HG03066 (cell line): ENCODE data around the gene GSTA5.
"Not testable (repeated sequence)": the region's sequence is repeated elsewhere in the genome, so short reads cannot be mapped to it uniquely, and the experiment has no call there.

Experiments used
- ATAC-seq: cut with Tn5 transposase; IDR thresholded peaks from one replicate; pipeline ENCODE4 v1.9.1; 2021; ENCODE audit warnings: low read depth; ENCODE audit not compliant: unreplicated experiment

Gene GSTA5

DNA sequence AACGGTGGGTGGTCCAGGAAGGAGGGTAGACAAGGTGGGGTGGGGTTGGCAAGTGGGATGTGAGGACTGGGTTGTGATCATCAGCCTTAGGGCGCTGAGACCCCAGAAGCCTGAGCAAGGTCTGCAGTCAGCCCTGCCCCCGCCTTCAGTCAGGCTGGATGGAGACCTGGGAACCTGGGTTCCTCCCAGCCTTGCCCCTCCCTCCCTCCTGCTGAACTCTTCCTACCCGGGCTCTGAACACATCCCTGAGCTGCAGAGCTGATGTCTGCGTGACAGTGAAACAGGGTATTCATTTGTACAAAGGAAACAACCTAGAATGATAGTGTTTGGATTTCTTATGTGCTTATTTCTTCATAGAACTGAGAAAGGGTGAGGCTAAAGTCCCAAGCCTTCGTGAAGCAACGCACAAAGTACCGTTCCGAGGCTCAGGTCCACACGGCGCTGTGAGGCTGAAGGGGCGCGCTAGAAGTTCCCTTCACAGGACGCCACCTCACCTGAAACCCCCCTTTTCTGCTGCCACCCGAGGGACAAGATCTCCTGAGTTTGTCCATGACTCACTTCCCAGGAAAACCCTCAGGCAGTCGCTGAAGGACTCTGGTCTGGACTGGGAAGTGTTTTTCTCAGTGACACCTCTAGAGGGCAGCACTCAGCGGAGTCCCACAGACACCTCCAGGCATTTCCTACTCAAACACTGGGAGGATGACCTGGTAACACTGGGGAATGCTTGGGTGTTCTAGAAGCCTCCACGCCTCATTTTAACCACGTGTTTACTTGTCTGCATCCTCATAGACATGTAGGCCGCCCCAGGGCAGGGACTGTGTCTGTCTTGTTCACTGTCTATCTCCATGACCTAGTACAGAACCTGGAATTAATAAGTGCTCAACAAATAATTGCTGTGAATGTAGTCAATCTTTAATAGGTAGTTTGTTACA is 1.2 kb downstream of the GSTA5 start:
- peak; percentile 68 for ATAC-seq

DNA sequence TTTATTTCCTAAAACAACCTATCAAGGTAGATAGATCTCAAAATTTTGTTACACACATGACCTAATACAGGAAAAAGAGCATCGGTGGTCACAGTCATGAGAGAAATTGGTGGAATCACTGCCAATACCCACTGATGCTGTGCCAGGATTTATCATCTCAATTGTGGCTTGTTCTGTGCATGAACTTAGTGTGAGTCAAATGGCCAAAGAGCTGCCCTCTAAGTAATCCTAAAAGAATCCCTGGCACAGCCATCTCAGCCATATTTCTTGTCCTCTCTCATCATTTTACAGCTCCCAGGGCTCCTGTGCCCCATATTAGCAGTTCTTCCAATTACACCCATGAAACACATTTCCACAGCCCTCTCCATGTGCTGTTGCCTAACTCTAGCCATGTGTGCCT is 6.1 kb downstream of the GSTA5 start:
- ATAC-seq, result no peak

DNA sequence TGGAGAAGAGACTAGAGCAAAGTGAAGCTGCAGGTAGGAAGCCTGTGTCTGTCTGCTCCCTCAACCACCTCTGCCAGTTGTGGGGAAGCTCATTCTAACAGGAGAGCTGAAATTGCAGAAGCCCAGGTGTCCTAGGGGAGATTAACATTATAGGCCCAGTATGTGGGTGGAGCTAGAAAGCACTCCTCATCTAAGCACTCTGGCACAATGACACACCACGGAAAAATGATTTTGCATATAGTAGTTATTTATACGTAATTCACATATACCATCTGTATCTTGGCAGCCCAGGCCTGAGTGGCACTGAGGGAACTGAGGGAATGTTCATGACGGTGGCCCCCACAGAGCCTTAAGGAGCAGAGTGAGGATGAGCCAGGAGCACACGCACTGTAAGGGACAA is 9.7 kb downstream of the GSTA5 start:
- not testable (repeated sequence) for ATAC-seq

DNA sequence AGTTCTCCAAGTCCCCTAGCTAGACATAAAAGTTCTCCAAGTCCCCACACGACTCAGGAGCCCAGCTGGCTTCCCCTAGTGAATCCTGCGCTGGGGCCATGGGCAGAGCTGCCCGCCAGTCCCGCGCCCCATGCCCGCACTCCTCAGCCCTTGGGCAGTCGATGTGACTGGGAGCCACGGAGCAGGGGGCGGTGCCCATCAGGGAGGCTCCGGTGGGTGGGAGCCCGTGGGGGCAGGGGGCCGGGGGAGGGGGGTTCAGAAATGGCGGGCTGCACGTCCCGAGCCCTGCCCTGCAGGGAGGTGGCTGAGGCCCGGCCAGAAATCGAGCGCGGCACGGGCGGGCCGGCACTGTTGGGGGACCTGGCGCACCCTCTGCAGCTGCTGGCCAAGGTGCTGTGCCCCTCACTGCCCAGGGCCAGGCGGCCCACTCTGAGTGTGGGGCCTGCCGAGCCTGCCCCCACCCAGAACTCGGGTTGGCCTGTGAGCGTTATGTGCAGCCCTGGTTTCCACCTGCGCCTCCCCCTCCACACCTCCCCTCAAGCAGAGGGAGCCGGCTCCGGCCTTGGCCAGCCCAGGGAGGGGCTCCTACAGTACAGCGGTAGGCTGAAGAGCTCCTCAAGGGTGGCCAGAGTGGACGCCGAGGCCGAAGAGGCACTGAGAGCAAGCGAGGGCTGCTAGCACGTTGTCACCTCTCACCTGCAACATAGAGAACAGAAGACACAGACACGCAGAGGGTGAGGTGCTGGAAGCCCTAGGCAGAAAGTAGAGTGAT is 11.4 kb downstream of the GSTA5 start:
- no peak for ATAC-seq

DNA sequence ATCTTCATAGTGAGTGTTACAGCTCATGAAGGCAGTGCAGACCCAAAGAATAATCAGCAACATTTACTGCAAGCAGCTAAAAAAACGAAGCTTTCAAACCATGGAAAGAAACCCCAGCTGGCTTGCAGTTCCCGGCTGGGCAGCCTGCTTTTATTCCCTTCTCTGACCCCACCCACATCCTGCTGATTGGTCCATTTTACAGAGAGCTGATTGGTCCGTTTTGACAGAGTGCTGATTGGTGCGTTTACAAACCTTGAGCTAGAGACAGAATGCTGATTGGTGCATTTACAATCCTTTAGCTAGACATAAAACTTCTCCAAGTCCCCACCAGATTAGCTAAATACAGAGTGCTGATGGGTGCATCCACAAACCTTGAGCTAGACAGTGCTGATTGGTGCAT is 12.0 kb downstream of the GSTA5 start:
- ATAC-seq, result not testable (repeated sequence)

DNA sequence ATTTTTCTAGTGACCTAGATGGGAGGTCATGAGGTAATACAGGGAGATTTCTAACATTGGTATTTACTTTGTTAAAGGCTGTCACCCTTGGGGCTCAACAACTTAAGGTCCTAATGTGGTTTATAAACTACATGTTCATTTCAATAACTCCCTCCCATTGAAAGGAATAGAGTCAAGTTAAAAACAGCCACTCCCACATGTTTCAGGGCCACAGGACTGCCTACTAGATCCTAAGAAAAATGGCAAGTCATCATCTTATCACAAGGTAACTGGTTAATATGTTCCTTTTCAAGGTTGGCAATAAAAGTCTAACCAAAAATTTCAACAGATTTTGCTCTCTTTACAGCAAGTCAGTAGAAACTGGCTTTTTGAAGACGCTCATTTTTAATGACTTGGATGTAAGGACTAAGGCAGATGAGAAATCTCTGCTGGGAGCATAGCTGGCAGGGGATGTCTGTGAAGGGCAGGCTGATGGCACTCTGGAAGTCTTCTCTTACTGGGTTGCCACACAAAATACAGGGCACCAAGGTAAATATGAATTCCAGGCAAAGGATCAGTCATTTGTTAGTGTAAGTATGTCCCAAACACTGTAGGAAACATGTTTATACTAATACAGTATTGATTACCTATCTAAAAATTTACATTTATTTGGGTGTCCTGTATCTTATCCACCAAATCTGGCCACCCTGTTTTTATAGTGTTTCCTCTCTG is 13.4 kb downstream of the GSTA5 start:
- ATAC-seq, result not testable (repeated sequence)

DNA sequence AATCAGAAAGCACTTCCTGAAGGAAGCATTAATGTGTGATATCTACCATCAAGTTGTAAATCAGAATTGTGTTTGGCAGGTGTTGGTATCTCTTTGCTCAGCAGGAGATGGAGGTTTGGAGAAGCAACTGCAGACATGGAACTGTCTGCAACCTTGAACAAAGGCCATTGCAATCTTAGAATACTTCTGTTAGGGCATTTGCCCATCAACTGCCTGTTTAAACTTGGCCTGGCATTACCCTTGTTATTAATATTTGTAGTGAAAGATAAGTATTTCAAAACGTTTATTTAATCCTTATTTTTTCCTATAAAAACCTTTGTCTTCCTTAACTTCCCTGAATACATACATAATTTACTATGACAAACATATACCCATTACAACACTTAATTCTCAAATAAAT is 14.1 kb downstream of the GSTA5 start:
- ATAC-seq, result no peak

DNA sequence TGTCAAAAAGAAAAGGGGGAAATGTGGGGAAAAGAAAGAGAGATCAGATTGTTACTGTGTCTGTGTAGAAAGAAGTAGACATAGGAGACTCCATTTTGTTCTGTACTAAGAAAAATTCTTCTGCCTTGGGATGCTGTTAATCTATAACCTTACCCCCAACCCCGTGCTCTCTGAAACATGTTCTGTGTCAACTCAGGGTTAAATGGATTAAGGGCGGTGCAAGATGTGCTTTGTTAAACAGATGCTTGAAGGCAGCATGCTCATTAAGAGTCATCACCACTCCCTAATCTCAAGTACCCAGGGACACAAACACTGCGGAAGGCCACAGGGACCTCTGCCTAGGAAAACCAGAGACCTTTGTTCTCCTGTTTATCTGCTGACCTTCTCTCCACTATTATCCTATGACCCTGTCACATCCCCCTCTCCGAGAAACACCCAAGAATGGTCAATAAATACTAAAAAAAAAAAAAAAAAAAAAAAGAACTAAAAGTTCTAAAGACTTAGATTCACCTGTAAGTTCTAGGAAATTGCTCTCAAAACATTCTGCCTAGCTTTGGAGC is 14.6 kb downstream of the GSTA5 start:
- not testable (repeated sequence) for ATAC-seq

DNA sequence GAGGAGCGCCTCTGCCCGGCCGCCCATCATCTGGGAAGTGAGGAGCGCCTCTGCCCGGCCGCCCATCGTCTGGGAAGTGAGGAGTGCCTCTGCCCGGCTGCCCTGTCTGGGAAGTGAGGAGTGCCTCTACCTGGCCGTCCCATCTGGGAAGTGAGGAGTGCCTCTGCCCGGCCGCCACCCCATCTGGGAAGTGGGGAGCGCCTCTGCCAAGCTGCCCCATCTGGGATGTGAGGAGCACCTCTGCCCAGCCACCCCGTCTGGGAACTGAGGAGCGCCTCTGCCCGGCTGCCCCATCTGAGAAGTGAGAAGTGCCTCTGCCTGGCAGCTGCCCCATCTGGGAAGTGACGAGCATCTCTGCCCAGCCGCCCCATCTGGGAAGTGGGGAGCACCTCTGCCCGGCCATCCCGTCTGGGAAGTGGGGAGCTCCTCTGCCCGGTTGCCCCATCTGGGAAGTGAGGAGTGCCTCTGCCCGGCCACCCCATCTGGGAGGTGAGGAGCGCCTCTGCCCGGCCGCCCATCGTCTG is 15.3 kb downstream of the GSTA5 start:
- not testable (repeated sequence) for ATAC-seq

DNA sequence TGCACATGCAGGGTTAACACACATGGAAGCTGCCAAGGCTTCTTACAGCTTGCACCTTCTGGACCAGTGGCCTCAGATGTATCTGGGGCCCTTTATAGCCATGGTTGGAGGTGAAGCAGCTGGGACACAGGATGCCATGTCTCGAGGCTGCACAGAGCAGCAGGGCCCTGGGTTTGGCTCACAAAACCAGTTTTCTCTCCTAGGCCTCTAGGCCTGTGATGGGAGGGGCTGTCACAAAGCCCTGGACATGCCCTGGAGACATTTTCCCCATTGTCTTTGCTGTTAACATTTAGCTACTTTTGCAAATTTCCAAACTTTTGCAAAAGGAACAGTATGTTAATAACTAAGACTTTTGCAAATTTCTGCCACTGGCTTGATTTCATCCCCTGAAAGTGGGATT is 18.8 kb downstream of the GSTA5 start:
- no peak for ATAC-seq

DNA sequence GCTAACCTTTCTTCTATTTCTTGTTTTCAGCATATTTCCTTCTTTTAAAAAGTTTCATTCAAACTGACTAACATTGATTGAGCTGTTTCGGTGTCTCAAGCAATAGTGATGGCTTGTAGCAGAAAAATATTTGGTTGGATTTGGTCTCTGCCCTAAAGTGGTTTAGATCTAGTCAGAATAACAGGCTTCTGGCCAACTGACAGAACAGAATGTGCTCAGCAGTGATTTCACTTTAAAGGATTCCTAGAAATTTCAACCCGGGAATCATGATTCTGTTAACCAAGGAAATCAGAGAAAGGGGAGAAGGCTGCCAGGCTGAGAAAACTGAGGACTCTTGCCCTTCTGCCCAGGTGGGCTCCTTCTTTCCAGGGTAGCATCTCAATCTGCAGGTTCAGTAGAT is 20.4 kb downstream of the GSTA5 start:
- no peak for ATAC-seq

DNA sequence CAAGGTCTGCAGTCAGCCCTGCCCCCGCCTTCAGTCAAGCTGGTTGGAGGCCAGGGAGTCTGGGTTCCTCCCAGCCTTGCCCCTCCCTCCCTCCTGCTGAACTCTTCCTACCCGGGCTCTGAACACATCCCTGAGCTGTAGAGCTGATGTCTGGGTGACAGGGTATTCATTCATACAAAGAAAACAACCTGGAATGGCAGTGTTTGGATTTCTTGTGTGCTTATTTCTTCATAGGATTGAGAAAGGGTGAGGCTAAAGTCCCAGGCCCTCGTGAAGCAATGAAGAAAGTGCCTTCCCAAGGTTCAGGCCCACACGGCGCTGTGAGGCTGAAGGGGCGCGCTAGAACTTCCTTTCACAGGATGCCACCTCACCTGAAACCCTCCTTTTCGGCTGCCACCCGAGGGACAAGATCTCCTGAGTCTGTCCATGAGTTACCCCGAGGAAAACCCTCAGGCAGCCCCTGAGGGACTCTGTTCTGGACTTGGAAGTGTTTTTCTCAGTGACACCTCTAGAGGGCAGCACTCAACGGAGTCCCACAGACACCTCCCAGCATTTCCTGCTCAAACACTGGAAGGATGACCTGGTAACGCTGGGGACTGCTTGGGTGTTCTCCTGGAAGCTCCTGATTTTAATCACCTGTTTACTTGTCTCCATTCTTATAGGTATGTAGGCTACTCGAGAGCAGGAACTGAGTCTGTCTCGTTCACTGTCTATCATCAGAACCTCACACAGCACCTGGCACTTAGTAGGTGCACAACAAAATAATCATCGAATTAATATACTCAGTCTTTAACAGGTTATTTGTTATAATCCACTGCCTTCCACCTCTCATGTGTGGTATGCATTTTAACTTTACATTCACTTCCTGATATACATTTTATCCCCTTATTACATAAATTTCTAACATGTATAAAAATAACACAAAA is 25.2 kb downstream of the GSTA5 start:
- ATAC-seq, result peak; percentile 92

DNA sequence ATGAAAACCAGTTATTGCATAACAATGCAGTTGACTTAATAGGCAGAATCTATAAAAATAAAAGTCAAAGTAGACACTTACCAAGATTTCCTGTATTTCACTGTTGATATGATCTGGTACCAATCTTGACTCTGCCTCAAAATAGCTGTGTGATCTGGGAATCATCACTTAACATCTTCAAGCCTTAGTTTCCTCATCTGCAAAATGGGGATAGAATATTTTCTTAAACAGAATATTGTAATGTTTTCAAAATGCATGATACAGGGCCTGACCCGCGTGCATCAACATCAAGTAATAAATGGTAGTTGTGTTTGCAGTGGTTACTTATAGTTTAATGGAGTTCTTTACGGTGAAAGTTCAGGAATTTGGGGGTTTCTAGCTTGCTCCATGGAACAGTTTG is 26.1 kb downstream of the GSTA5 start:
- not testable (repeated sequence) for ATAC-seq

DNA sequence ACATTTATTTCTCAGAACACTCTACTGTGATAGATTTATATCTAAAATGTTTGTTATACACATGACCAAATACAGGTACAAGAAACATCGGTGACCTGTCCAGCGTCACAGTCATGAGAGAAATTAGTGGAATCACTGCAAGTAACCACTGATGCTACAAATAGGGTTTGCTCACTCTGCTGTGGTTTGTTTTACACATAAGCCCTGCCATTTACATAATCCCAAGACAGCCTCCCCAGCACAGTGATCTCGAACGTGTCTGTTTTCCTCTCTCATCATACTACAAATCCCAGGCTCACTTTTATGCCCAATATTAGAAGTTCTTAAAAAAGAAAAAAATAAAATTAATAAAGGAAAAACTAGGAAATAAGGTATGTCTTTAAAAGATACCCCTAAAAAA is 30.8 kb downstream of the GSTA5 start:
- ATAC-seq, result not testable (repeated sequence)

DNA sequence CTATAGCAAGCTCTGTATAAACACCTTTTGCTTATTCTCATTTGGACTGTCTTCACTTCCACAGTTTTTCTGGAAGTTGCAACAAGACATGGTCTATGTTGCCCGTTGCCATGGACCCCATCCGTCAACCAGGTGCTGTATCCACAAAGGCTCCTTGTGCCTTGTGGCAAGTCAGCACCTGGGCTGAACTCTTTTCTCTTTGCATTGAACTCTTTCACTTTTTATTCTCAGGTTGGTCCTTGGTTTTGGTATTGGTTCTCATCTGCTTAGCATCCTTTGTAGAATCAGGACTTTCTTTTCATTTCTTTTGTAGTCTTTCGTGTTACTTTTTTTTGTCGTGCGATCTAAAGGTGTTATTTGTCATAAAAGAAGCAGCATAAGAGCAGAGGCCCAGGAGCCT is 32.0 kb downstream of the GSTA5 start:
- no peak for ATAC-seq

DNA sequence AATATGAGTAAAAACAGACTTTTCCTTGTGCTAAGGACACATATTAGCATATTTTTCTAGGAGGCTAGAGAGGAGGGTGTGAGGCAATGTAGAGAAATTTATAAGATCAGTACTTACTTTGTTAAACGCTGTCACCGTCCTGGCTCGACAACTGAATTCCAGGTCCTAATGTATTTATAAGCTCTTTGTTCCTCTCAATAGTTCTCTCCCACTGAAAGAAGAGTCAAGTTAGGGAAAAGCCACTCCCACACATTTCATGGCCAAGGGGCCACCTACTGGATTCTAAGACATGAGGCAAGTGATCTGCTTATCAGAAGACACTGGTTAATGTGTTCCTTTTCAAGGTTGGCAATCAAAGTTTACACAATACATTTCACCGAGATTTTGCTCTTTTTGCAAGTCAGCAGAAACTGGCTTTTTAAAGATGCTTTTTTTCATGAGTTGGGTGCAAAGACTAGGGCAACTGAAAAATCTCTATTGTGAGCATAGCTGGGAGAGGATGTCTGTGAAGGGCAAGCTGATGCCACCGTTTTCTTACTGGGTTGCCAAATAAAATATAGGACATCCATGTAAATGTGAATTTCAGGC is 36.9 kb downstream of the GSTA5 start, which contains the start of gene GSTA1:
Gene GSTA1, minus strand, starts transcription at position 149 of the 588 bp plus-strand sequence. CDS start 4,549 bp downstream, outside the sequence.
- not testable (repeated sequence) for ATAC-seq

DNA sequence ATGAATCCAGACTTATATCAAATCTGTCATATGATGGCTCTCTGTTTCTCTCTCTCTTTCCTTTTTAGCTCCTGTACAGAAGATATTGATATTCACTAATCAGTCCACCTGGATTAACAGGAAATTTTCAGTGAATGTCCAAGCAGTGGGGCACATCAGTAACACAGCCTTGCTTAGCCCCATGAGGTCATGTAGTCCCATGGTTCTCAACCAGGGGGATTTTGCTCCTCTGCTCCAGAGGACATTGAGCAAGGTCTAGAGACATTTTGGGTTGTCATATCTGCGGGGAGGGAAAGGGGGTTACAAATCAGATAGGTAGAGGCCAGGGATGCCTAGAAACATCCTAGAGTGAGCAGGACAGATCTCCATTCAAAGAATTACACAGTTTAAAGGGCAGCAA is 37.8 kb downstream of the GSTA5 start:
- no peak for ATAC-seq

DNA sequence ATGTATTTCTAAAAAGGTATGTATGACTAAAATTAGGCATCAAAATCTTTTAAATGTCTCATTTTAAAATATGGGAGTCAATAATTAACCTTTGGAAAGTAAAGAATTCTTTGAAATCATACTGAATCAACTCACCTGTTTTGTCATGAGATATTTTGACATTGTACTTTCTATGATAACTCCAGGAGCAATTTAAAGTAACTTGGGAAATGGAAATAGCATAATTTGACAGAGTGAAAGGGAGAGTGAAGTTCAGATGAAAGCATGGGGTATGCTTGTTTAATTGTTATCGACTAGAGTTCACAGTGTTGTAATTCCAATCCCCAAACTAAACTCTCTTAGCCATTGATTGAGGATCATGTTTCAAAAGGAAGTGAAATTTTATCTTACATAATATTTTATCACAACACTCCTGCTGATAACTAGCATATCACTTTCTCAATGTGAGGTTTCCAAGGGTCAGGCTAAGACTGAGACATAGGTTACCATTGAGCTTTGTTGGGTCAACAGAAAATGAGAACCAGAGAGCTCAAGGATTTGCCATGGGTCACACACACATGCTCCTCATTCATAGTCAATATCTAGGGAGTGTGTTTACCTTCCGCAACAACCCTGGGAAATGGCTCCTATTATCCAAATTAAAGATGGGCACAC is 39.3 kb downstream of the GSTA5 start:
- no peak for ATAC-seq
